GM12891 (cell line): ENCODE results near the gene CTSL.

Experiments
- PAX5 ChIP-seq: IDR thresholded peaks from 2 replicates; pipeline ENCODE4 v1.6.1; 2011; ENCODE audit warnings: low read length, moderate library complexity, mild to moderate bottlenecking; ENCODE audit not compliant: insufficient read depth, severe bottlenecking
- POLR2A ChIP-seq: IDR thresholded peaks from 2 replicates; pipeline ENCODE4 v1.6.1; 2011; ENCODE audit warnings: low read depth, low read length, control low read depth
- POLR2AphosphoS5 ChIP-seq: IDR thresholded peaks from 2 replicates; pipeline ENCODE4 v1.6.1; 2011; ENCODE audit warnings: low read depth, low read length, control low read depth
- SPI1 ChIP-seq: IDR thresholded peaks from 2 replicates; pipeline ENCODE4 v1.6.1; 2011; ENCODE audit warnings: low read depth, low read length, control low read depth
- TAF1 ChIP-seq: IDR thresholded peaks from 2 replicates; pipeline ENCODE4 v1.6.1; 2011; ENCODE audit warnings: low read depth, low read length, control low read depth

DNA sequence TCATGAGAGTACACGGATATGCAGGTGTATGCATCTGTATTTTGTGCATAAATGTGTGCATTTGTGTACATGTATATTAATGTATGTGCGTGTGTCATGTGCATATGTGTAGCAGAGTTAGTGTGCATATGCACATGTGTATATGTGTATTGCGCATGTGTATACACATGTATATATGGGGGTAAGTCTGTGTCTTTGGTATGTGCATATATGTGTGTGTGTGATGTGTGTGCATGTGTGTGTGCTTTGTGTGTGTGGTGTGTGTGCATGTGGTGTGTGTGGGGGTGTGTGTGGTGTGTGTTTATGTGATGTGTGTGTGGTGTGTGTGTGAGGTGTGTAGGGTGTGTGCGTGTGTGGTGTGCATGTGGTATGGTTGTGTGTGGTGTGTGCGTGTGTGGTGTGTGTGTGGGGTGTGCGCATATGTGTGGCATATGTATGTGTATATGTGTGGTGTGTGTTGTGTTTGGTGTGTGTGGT, 13.1 kb upstream of the CTSL start:
- TF ChIP-seq TAF1 (no peak), POLR2AphosphoS5 (no peak), POLR2A (no peak), SPI1 (no peak), PAX5 (no peak)
